Mesenchymal stem cell (in vitro differentiated cells and primary cell): ENCODE measurements around the gene AGAP3.
A peak's percentile ranks its signal among the peaks of the same experiment; 100 is the strongest.

ENCODE experiments used
- DNase-seq: peaks from one replicate; pipeline ENCODE4 v3.0.0-alpha.2; 2013
- H2AFZ ChIP-seq: one replicate; pipeline ENCODE4 v1.6.1; 2013; ENCODE audit warnings: low read depth, mild to moderate bottlenecking, control low read depth, inconsistent platforms, low read length, moderate library complexity
- H2AK5ac ChIP-seq: 2 replicates; pipeline ENCODE4 v1.6.1; 2013; ENCODE audit warnings: low read length, moderate library complexity, mild to moderate bottlenecking, inconsistent platforms; ENCODE audit not compliant: severe bottlenecking
- H2BK120ac ChIP-seq: one replicate; pipeline ENCODE4 v1.6.1; 2013; ENCODE audit warnings: low read depth, mild to moderate bottlenecking, inconsistent platforms, low read length, moderate library complexity
- H2BK12ac ChIP-seq, 2 experiments: one replicate each; pipeline ENCODE4 v1.6.1; 2013; ENCODE audit warnings: inconsistent platforms in 2 of 2, low read length in 2 of 2, mild to moderate bottlenecking in 2 of 2, moderate library complexity in 2 of 2, control low read depth in 1 of 2
- H2BK15ac ChIP-seq: one replicate; pipeline ENCODE4 v1.6.1; 2013; ENCODE audit warnings: mild to moderate bottlenecking, low read depth, inconsistent platforms; ENCODE audit not compliant: poor library complexity, severe bottlenecking
- H2BK5ac ChIP-seq: 2 replicates; pipeline ENCODE4 v1.6.1; 2013; ENCODE audit warnings: low read depth, mild to moderate bottlenecking, low read length, control low read depth, inconsistent platforms; ENCODE audit not compliant: poor library complexity, severe bottlenecking
- H3K14ac ChIP-seq, 2 experiments: one replicate each; pipeline ENCODE4 v1.6.1; 2013; ENCODE audit warnings: inconsistent platforms in 2 of 2, low read length in 2 of 2, control low read depth in 1 of 2, mild to moderate bottlenecking in 1 of 2, moderate library complexity in 1 of 2
- H3K18ac ChIP-seq, 2 experiments: one replicate each; pipeline ENCODE4 v1.6.1; 2013; ENCODE audit warnings: inconsistent platforms in 2 of 2, low read length in 2 of 2, control low read depth in 1 of 2, low read depth in 1 of 2, mild to moderate bottlenecking in 1 of 2
- H3K23ac ChIP-seq, 2 experiments: one replicate each; pipeline ENCODE4 v1.6.1; 2013; ENCODE audit warnings: inconsistent platforms in 2 of 2, low read length in 2 of 2, mild to moderate bottlenecking in 2 of 2, moderate library complexity in 2 of 2, control low read depth in 1 of 2
- H3K27ac ChIP-seq: 2 replicates; pipeline ENCODE4 v1.5.1; 2013; ENCODE audit warnings: mild to moderate bottlenecking, moderate library complexity, low read length, control low read depth, inconsistent platforms; ENCODE audit not compliant: poor library complexity, severe bottlenecking
- H3K27me3 ChIP-seq, 2 experiments: 2 replicates each; pipeline versions ENCODE4 v1.6.1 to v1.7.0; 2013; ENCODE audit warnings: low read length in 2 of 2, mild to moderate bottlenecking in 2 of 2, moderate library complexity in 2 of 2, control low read depth in 1 of 2, inconsistent platforms in 1 of 2; ENCODE audit not compliant: control insufficient read depth in 1 of 2, insufficient read depth in 1 of 2
- H3K36me3 ChIP-seq, 2 experiments: 2 replicates each; pipeline versions ENCODE4 v1.6.1 to v1.7.0; 2013; ENCODE audit warnings: low read length in 2 of 2, control low read depth in 1 of 2, inconsistent platforms in 1 of 2, low read depth in 1 of 2, mild to moderate bottlenecking in 1 of 2; ENCODE audit not compliant: insufficient read depth in 2 of 2, control insufficient read depth in 1 of 2
- H3K4ac ChIP-seq, 2 experiments: one replicate each; pipeline ENCODE4 v1.6.1; 2013; ENCODE audit warnings: inconsistent platforms in 2 of 2, low read length in 2 of 2, mild to moderate bottlenecking in 2 of 2, moderate library complexity in 2 of 2, control low read depth in 1 of 2, low read depth in 1 of 2
- H3K4me1 ChIP-seq: 2 replicates; pipeline ENCODE4 v1.6.1; 2013; ENCODE audit warnings: low read depth, low read length, control low read depth; ENCODE audit not compliant: control insufficient read depth, insufficient read depth
- H3K4me2 ChIP-seq: 2 replicates; pipeline ENCODE4 v1.6.1; 2013; ENCODE audit warnings: low read length, mild to moderate bottlenecking, inconsistent platforms; ENCODE audit not compliant: poor library complexity, severe bottlenecking
- H3K4me3 ChIP-seq, 2 experiments: 2 replicates each; pipeline versions ENCODE4 v1.5.1 to v1.7.0; 2013; ENCODE audit warnings: low read length in 2 of 2, mild to moderate bottlenecking in 2 of 2, control low read depth in 1 of 2, low read depth in 1 of 2; ENCODE audit not compliant: insufficient read depth in 1 of 2
- H3K79me1 ChIP-seq: replicated peaks from 2 replicates; pipeline ENCODE4 v1.6.1; 2013; ENCODE audit warnings: mild to moderate bottlenecking, control low read depth, low read length, inconsistent platforms; ENCODE audit not compliant: poor library complexity, severe bottlenecking
- H3K9ac ChIP-seq: 2 replicates; pipeline ENCODE4 v1.7.0; 2013; ENCODE audit warnings: mild to moderate bottlenecking, low read length, moderate library complexity
- H3K9me3 ChIP-seq: 2 replicates; pipeline ENCODE4 v1.7.0; 2013; ENCODE audit warnings: mild to moderate bottlenecking, low read length; ENCODE audit not compliant: control insufficient read depth
- H4K8ac ChIP-seq: one replicate; pipeline ENCODE4 v1.6.1; 2013; ENCODE audit warnings: inconsistent platforms, mild to moderate bottlenecking, low read length, moderate library complexity
- H4K91ac ChIP-seq: one replicate; pipeline ENCODE4 v1.6.1; 2013; ENCODE audit warnings: mild to moderate bottlenecking, low read length, inconsistent platforms
- WGBS: methylation state at CpG from one replicate; pipeline ENCODE4 v1.1.7; 2013; ENCODE audit warnings: mixed read lengths; 5-methylcytosine and 5-hydroxymethylcytosine counted together

Gene AGAP3

GRCh38 chr7:151116603-151117440 is 30.5 kb downstream of the AGAP3 start:
- Histone ChIP-seq H2AFZ (no peak overlapping the region), H3K4me3 (no peak overlapping the region), H4K91ac (peak overlapping the region; percentile 25)

GRCh38 chr7:151117565-151117964 is 31.3 kb downstream of the AGAP3 start:
- Histone ChIP-seq H3K4me1 (peaks cover 38% of the 10 kb centered on the region), H4K91ac (no peak overlapping the region), H2BK15ac (peak overlapping the region; percentile 9), H3K14ac (no peak overlapping the region), H3K23ac (no peak overlapping the region), H2AFZ (no peak overlapping the region), H2BK5ac (no peak overlapping the region), H3K36me3 (peaks cover 42 to 65% of the 10 kb centered on the region in 2 experiments), H3K4me2 (no peak overlapping the region), H3K9ac (no peak overlapping the region), H2AK5ac (no peak overlapping the region), H4K8ac (no peak overlapping the region), H3K9me3 (no peaks in the 10 kb centered on the region), H3K79me1 (peaks cover 44% of the 10 kb centered on the region), H3K18ac (no peak overlapping the region), H3K27ac (no peak overlapping the region), H3K27me3 (no peaks in the 10 kb centered on the region), H2BK120ac (no peak overlapping the region), H2BK12ac (no peak overlapping the region), H3K4ac (no peak overlapping the region), H3K4me3 (no peak overlapping the region)
- DNase-seq: no peak
- 96% methylated on average over 11 of the region's 12 CpGs for WGBS

More at GRCh38 chr7:151116603-151117440, 30.5 kb downstream of the AGAP3 start:
- Histone ChIP-seq H2AK5ac (no peak overlapping the region), H3K36me3 (peaks cover 41 to 62% of the 10 kb centered on the region in 2 experiments), H3K4me1 (peaks cover 38% of the 10 kb centered on the region), H2BK15ac (no peak overlapping the region), H3K79me1 (peaks cover 49% of the 10 kb centered on the region), H3K27ac (no peak overlapping the region), H3K23ac (peak overlapping the region in 1 of 2 experiments; percentile 67), H3K4ac (no peak overlapping the region), H3K9ac (no peak overlapping the region), H2BK5ac (no peak overlapping the region), H2BK120ac (no peak overlapping the region), H3K18ac (no peak overlapping the region), H2BK12ac (peak overlapping the region in 1 of 2 experiments; percentile 67), H3K27me3 (no peaks in the 10 kb centered on the region), H4K8ac (peak overlapping the region; percentile 40), H3K4me2 (no peak overlapping the region), H3K14ac (no peak overlapping the region), H3K9me3 (no peaks in the 10 kb centered on the region)
- no peak for DNase-seq
- 96% methylated on average over 27 of the region's 27 CpGs for WGBS

- Histone ChIP-seq H2BK15ac (no peak overlapping the region), H2AFZ (no peak overlapping the region)
Observed at GRCh38 chr7:151118108-151119054, 32.1 kb downstream of the AGAP3 start.

GRCh38 chr7:151119055-151119415 is 32.8 kb downstream of the AGAP3 start:
- no peak overlapping the region for H3K4me2 ChIP-seq
- H3K4me1 ChIP-seq: peaks cover 25% of the 10 kb centered on the region
- no peak overlapping the region for H3K4ac ChIP-seq
- H3K9me3 ChIP-seq: no peaks in the 10 kb centered on the region
- no peak overlapping the region for H2AFZ ChIP-seq
- no peak overlapping the region for H3K4me3 ChIP-seq
- no peak for DNase-seq
- no peak overlapping the region for H2BK12ac ChIP-seq
- no peak overlapping the region for H2BK120ac ChIP-seq
- WGBS: 95% methylated on average over 13 of the region's 13 CpGs
- H3K27ac ChIP-seq: no peak overlapping the region
- no peak overlapping the region for H4K8ac ChIP-seq
- no peak overlapping the region for H3K14ac ChIP-seq
- peaks cover 49% of the 10 kb centered on the region for H3K79me1 ChIP-seq
- H3K36me3 ChIP-seq: peaks cover 53 to 79% of the 10 kb centered on the region in 2 experiments
- H2BK15ac ChIP-seq: no peak overlapping the region
- H2AK5ac ChIP-seq: no peak overlapping the region
- no peak overlapping the region for H3K23ac ChIP-seq
- H2BK5ac ChIP-seq: no peak overlapping the region
- H3K18ac ChIP-seq: no peak overlapping the region
- no peak overlapping the region for H3K9ac ChIP-seq
- no peaks in the 10 kb centered on the region for H3K27me3 ChIP-seq
- no peak overlapping the region for H4K91ac ChIP-seq

More at GRCh38 chr7:151118108-151119054, 32.1 kb downstream of the AGAP3 start:
- Histone ChIP-seq H3K9ac (no peak overlapping the region), H3K36me3 (peaks cover 46 to 73% of the 10 kb centered on the region in 2 experiments), H2BK12ac (no peak overlapping the region), H2BK5ac (no peak overlapping the region), H2AK5ac (no peak overlapping the region), H3K4me1 (peaks cover 31% of the 10 kb centered on the region), H3K27me3 (no peaks in the 10 kb centered on the region), H4K8ac (no peak overlapping the region), H3K79me1 (peaks cover 46% of the 10 kb centered on the region), H3K9me3 (no peaks in the 10 kb centered on the region), H3K27ac (no peak overlapping the region), H3K4me3 (peak overlapping the region in 1 of 2 experiments; percentile 15), H3K14ac (no peak overlapping the region), H4K91ac (peak overlapping the region; percentile 1), H2BK120ac (no peak overlapping the region), H3K4ac (no peak overlapping the region), H3K18ac (no peak overlapping the region), H3K23ac (no peak overlapping the region), H3K4me2 (no peak overlapping the region)
- WGBS: 97% methylated on average over 38 of the region's 38 CpGs
- no peak for DNase-seq
